Stimulated activated CD8-positive, alpha-beta memory T cell treated with anti-CD3 and anti-CD28 coated beads, Interleukin-2, amount 100 ng/mL, for 48 hours (primary cell): Measurements from ENCODE around the gene TMEM184C.

Experiments
- DNase-seq, 2 donors: peaks; one replicate each; pipeline ENCODE4 v3.0.0-alpha.2; 2020; ENCODE audit warnings: low read depth in 2 of 2

TMEM184C gene

GRCh38 chr4:147617173-147617840 is at the start of gene TMEM184C:
TMEM184C (plus strand) TSS chr4:147617397; CDS start chr4:147617957, 560 bp downstream.
- DNase-seq, result peak; percentile 98 to 99

DNA sequence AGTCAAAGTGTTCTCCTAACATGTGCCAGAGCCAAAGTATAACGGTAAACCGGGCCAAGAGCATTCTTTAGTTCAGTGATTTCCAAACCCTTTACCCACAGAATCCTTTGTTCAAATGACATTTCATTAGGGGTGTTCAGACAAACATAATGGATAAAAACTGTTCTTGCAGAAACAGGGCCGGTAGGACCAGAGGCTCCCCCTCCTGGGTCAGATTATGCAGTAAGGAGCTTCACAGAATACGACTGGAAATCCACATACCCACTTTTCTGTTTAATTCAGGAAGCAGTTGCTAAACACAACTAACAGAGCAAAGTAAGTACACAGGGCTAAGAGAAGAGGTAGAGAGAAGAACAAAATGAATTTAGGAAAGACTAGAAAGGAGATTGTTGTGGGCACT is 46.6 kb upstream of the TMEM184C start:
- DNase-seq, result no peak

DNA sequence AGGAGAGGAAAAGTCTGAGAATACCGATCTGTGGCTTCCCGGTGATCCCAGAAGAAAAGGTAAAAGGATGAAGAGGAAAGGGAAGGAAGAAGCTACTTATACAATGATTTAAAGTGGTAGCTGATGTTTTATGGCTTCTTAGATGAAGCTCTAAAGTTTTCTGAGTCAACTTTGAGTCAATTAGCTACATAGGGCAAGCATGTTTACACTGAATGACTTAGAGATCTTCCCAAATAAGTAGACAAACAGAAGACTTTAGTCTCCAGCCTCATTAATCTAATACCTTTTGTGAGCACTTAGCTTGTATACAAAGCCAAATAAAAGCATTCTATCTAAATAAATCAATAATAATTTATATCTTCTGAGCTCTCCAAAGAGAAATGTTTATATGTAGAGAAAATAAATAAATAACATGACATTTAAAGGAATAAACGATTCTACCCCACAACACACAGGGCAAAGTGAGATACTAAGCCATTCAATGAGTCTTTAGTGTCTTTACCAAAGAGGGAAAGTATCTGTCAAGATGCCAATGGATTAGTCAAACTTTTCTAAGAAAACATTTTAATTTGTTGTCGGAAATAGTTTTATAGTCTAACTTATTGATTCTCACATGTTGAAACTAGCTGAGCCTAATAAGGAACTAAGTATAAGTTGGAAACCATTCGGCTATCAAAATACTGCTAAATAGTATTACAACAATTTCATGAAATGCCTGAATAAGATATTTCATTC is 46.0 kb upstream of the TMEM184C start:
- no peak for DNase-seq

- DNase-seq, result no peak
These were observed 41.1 kb upstream of the TMEM184C start for GRCh38 chr4:147576084-147576483.

- DNase-seq, result no peak
These were observed 39.1 kb upstream of the TMEM184C start for GRCh38 chr4:147578051-147578476.

GRCh38 chr4:147578593-147578992 is 38.6 kb upstream of the TMEM184C start:
- no peak for DNase-seq

- no peak for DNase-seq
These were observed 36.8 kb upstream of the TMEM184C start for GRCh38 chr4:147580396-147580795.

GRCh38 chr4:147581606-147582350 is 35.4 kb upstream of the TMEM184C start:
- DNase-seq, result no peak

DNA sequence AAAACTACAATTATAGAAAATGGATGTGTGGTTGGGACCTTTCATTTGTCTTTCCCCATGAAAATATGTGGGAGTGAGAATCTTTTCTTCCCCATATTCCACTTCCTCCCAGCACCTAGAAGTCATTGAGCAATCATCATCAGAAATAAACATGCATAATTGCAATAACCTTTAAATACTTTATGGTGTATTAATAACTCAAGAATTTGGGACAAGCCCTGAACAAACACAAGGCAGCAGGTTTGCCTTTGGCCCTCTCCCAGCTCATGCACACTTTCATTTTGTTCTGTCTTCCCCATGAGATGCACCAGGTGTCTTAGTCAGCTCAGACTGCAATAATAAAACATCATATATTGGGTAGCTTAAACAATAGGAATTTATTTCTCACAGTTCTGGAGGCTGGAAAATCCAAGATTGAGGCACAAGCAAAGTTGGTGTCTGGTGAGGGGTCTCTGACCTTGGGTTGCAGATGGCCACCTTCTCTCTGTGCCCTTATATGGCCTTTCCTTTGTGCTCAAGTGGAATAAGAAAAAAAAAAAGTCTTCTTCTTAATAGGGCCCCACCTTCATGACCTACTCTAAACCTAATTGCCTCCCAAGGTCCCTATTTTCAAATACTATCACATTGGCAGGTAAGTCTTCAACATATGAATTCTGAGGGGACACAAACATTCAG is 34.7 kb upstream of the TMEM184C start:
- DNase-seq, result no peak

DNA sequence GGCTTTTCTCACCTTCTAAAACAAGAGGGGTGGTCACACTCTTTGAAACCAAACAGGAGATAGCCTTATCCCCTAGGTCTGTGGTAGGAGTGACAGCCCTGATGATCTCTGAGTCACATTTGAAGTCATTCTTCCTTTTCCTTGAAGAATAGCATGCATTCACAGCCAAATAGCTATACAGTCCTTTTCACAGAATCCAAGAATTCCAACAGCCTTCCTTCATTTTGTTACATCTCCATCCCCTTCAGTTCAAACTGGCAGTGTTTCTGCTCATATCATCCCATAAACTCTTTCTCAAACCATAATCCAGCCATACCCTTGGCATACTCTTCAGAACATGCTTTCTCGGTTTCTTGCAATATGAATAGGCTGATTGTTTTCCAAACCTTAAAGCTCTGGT is 33.3 kb upstream of the TMEM184C start:
- no peak for DNase-seq

- DNase-seq, result no peak
These were observed 31.2 kb upstream of the TMEM184C start for GRCh38 chr4:147586032-147586431.

- no peak for DNase-seq
These were observed 30.6 kb upstream of the TMEM184C start for GRCh38 chr4:147586637-147587036.

DNA sequence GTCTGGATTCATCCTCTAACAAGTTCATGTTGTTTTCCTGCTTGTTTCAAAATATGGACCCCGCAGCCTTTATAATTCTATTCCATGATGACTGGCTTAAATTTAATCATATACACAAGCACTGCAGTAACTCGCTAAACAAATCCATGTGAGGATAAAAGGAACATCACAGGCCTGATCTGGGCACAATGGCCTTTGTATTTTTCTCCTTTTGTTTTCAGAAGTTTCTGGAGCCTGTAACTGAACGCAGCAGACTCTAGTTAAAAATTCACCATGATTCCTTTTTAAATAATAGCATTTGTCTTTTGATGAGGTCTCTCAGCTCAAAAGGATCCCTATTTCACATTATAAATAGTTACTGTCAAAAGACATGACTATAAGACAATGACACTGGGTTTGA is 30.2 kb upstream of the TMEM184C start:
- no peak for DNase-seq

GRCh38 chr4:147589586-147589985 is 27.6 kb upstream of the TMEM184C start:
- no peak for DNase-seq

DNA sequence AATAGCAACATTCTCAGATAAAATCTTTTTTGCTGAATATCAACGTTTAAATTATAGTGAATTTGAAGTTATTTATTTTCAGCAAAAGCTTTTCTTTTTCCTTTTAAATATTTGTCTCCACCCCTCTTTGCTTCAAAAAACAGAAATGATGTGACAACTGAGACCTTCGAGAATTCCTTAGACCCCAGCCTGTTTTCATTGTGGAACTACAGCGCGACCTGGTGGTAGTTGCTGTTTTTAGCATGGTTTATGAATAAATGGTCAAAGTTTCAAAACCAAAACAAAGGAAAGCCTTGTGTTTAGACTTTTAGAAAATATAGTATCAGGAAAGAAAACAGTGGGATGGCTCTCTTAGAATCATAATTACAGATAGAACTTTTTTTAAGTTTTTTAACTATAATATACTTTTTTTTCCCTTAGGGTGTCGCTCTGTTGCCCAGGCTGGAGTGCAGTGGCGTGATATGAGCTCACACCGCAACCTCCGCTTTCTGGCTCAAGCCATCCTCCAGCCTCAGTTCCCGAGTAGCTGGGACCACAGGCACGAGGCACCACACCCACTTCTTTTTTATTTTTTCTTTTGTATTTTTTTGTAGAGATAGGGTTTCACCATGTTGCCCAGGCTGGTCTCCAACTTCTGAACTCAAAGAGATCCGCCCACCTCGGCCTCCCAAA is 26.8 kb upstream of the TMEM184C start:
- DNase-seq, result peak; percentile 23 to 30

DNA sequence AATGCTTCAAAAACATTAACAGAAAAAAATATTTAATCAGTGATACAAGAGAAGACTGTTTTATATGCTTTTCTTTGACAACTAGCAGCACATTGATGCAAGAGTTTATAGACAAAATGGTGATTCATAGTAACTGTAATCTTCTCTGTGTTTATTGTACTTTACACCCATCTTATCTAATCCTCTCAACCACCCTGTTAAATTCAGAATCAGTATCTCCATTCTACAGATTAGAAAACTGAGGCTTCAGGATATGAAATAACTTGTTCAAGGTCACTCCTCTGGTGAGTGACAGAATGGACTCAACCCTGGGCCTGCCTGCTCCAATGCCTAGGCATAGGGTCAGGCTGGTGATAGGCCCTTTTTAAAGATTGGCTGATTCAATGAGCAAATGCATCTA is 26.1 kb upstream of the TMEM184C start:
- no peak for DNase-seq

- DNase-seq, result no peak
These were observed 23.1 kb upstream of the TMEM184C start for GRCh38 chr4:147594107-147594506.

DNA sequence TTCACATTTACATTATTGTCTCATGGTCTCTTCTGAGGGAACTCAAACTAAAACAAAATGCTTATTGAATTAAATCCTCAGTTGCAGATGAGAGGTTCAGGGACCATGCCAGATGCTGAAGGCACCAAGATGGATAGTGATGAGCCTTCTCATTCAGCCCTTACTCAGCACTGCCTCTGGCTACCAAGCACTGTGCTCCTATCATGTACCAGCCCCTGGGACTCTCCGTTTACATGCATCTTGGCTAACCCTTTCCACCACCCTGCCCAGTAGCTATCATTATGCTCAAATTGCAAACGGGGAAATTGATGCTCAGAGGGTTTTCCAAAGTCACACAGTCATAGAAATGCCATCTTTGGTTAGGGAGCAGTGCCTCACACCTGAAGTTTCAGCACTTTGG is 22.6 kb upstream of the TMEM184C start:
- no peak for DNase-seq

DNA sequence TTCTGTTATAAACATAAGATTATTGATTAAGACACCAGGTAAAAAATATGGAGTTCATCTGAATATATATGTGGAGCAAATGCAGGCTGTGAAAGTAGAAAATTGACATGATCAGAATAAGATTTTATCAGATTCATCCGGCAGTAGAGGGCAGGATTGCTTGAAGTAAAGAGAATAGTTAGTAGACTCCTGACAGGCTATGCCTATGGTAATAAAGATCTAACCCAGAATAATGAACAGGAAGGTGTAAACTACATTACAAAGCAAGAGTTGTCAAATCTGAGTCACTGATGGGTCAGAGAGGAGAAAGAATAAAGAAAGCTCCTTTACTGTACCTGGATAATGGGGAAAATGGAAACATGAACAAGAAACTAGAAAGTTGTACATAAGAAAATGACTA is 20.8 kb upstream of the TMEM184C start:
- DNase-seq, result no peak

DNA sequence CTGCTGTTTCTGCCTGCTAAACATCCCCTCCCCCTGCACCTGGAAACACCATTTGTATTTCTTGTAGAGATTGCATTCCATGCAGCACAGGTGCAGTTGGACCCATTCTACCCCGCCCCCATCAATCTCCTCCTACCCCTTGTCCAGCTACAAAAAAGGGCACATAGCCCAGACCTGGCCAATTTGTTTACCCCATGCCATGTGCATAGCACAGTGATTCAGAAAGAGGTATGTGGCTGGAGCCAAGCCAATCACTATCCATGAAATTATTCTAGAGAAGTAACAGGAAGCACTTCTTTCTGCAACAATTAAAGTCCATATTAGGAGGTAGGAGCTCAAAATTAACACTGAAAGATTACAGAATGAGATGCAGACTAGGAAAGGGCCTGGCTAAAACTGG is 20.2 kb upstream of the TMEM184C start:
- DNase-seq, result no peak

GRCh38 chr4:147597561-147597960 is 19.6 kb upstream of the TMEM184C start:
- no peak for DNase-seq

DNA sequence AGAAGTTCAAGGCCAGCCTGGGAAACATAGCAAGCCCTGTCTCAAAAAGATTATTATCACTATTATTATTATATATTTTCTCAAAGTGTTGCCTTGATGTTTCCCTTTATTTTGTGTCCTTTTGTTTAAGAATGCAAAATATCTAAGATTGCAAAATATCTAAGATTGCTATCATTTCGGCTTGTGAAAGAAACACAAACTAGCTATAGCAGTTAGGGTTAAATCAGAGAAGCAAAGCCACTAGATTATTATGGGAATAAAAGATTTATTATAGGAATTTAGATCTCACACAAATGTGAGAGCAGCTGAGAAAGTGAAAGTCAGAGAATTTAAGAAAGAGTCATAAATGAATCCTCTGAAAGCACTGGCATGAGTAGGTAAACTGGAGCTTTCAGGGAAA is 18.0 kb upstream of the TMEM184C start:
- no peak for DNase-seq
